ENCODE measurements around the gene TNS3. TPM values are rescaled to one million over a fixed set of nuclear protein-coding genes. Genes with fewer than 3 reads are reported as not detected.
A peak's percentile ranks its signal among the peaks of the same experiment; 100 is the strongest.

Gene TNS3
- total RNA-seq, 1 donor from 2014 or later: 168 TPM

DNA sequence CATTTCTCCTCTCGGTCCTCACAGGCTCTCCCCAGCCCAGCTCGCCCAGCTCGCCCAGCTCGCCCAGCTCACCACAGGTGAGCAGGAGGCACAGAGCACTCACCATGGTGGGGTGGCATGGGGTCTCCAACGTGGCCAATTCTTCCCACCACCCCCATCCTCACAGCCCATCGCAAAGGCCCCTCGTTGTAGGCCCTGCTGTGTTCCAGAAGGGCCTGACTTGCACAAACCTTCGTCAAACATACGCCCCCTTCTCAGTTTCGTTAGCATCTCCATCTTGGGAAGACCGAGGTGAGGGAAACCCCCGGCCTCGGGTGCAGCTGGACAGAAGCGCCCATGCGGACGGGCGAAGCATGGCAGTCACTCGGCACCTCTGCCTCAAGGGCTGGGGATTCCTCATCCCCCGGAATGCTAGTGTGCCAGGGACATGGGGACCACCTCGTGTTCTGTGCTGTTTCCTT is 304.6 kb downstream of the TNS3 start:
- Histone ChIP-seq H3K4me1 (no peaks in the 10 kb centered on the region), H3K9me3 (no peaks in the 10 kb centered on the region), H3K4me3 (no peak overlapping the region), H3K36me3 (peaks cover 63% of the 10 kb centered on the region), H3K27ac (no peak overlapping the region), H3K27me3 (no peaks in the 10 kb centered on the region)
- ATAC-seq (no peak), DNase-seq (no peak)
- intact Hi-C loops (cut with DNase I): no loop called here
- TF ChIP-seq, protein P1, sequence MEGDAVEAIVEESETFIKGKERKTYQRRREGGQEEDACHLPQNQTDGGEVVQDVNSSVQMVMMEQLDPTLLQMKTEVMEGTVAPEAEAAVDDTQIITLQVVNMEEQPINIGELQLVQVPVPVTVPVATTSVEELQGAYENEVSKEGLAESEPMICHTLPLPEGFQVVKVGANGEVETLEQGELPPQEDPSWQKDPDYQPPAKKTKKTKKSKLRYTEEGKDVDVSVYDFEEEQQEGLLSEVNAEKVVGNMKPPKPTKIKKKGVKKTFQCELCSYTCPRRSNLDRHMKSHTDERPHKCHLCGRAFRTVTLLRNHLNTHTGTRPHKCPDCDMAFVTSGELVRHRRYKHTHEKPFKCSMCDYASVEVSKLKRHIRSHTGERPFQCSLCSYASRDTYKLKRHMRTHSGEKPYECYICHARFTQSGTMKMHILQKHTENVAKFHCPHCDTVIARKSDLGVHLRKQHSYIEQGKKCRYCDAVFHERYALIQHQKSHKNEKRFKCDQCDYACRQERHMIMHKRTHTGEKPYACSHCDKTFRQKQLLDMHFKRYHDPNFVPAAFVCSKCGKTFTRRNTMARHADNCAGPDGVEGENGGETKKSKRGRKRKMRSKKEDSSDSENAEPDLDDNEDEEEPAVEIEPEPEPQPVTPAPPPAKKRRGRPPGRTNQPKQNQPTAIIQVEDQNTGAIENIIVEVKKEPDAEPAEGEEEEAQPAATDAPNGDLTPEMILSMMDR (IDR thresholded peaks at IDR 0.05): no peak

DNA sequence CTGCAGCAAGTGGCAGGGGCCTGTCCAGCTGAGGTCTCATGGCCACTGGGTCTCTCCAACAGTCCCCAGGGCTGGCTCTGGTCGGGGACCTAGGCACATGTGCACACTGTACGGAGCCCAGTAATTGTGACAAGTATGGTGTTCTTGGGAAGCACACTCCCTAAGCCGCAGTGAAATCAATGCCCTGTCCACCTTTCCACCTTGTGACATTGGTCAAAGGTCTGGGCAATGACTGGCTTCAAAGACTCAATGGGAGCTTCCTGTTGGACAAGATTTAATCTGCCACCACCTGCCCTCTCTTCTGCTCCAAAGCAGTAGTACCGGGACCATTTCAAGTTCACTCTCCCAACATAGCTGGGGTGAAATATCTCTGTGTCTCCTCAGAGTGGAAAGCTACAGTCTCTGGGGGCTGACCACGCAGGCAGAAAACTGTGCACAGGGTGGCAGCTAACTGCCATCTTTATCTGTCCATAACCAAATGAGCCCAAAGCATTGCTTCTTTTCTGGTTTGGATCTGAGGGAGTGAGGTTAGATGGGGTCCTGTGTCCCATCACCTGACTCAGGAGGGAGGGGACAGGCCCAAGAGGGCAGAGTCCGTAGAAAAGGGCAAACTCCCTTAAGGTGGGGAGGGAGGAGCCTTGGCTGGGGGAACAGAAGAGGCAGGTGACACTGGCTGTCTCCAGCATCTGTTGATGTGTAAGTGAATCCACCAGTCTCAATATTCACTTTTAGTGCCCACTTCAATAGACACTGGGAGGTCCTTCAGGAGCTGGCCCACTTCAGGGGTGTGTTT is 307.7 kb downstream of the TNS3 start:
- no peak overlapping the region for H3K4me3 ChIP-seq
- intact Hi-C loops (cut with DNase I): loop anchor here (5.0 kb wide), 1 partner anchor 548 kb away; no protein-coding TSS in a partner anchor
- ATAC-seq (peak; percentile 21), DNase-seq (no peak)
- no peaks in the 10 kb centered on the region for H3K9me3 ChIP-seq
- no peaks in the 10 kb centered on the region for H3K4me1 ChIP-seq
- no peaks in the 10 kb centered on the region for H3K27me3 ChIP-seq
- TF ChIP-seq, protein P1 (IDR thresholded peaks at IDR 0.05): no peak
- no peak overlapping the region for H3K27ac ChIP-seq
- H3K36me3 ChIP-seq: peaks cover 35% of the 10 kb centered on the region

DNA sequence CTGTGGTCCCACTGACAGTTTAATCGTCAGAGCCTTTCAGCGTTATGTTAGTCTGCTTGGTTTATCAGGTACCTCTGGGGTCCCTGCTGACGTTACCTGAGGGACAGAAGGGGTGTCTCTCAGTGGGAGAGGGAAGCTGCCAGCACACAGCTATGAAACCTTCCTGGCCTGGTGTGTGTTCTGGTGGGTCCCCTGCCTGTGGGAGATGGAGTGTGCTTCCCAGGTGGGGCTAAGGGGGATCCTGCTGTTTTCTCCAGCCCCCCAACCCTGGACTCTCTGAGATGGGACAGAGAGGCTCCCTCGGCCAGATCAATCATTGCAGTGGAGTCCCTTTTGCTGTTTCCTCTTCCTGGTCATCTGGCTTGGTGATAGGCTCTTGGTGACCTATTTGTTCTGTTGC is 308.8 kb downstream of the TNS3 start:
- intact Hi-C loops (cut with DNase I): loop anchor here (5.0 kb wide), 1 partner anchor 549 kb away; no protein-coding TSS in a partner anchor
- TF ChIP-seq, protein P1 (IDR thresholded peaks at IDR 0.05): no peak
- peaks cover 26% of the 10 kb centered on the region for H3K36me3 ChIP-seq
- ATAC-seq (no peak), DNase-seq (no peak)
- no peaks in the 10 kb centered on the region for H3K27me3 ChIP-seq
- H3K4me1 ChIP-seq: no peaks in the 10 kb centered on the region
- H3K9me3 ChIP-seq: no peaks in the 10 kb centered on the region
- no peak overlapping the region for H3K27ac ChIP-seq
- H3K4me3 ChIP-seq: no peak overlapping the region

DNA sequence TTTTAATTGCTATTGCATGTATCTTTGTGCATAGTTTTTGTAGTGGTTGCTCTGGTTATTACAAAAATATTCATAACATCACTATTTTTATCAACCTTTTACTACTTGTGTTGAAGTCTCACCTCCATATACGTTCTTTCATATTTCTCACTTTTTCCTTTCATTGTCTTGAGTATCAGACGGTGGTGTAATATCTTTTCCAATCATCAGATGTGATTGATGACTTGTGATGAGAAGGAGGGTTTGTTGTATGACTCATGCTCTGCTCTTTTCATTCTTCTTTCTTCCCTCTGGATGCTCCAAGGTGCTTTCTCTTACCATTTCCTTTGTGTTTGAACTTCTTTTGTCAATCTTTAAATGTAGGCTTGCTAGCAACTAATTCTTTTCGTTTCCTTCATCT is 310.2 kb downstream of the TNS3 start:
- Histone ChIP-seq H3K27ac (no peak overlapping the region), H3K27me3 (no peaks in the 10 kb centered on the region), H3K36me3 (peaks cover 12% of the 10 kb centered on the region), H3K4me1 (peaks cover under 1% of the 10 kb centered on the region), H3K4me3 (no peak overlapping the region), H3K9me3 (no peaks in the 10 kb centered on the region)
- DNase-seq: no peak
- intact Hi-C loops (cut with DNase I): loop anchor here (5.0 kb wide), 1 partner anchor 551 kb away; no protein-coding TSS in a partner anchor
- ATAC-seq: no peak
- TF ChIP-seq, protein P1 (IDR thresholded peaks at IDR 0.05): no peak

DNA sequence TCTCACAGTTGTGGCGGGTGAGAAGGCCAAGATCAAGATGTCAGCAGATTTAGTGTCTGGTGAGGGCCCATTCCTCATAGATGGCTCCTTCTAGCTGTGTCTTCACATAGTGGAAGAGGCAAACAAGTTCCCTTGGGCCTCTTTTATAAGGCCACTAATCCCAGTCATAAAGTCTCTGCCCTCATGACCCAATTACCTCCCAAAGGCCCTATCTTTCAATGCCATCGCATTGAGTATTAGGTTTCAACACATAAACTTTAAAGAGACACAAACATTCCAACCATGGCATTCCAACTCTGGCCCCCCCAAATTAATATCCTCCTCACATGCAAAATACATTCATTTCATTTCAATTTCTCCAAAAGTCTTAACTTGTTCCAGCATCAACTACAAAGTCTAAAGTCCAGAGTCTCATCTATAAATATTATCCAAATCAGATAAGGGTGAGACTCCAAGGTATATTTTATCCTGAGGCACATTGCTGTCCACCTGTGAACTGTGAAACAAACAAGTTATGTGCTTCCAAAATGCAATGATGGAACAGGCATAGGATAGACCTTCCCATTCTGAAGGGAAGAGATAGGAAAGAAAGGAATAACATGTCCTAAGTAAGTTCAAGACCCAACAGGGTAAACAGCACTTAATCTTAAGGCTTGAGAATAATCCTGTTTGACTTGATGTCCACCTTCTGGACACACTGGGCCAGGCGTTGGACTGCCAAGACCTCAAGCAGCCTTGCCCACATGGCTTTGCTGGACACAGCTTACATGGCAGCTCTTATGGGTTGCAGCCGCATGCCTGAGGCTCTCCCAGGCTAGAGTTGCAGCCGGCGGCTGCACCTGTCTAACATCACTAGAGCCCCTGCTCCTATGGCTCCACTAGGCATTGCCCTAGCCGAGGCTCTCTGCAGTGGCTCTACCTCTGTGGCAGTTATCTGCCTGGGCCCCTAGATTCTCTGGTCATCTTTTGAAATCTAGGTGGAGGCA is 312.8 kb downstream of the TNS3 start:
- DNase-seq (peak; percentile 49), ATAC-seq (no peak)
- TF ChIP-seq, protein P1 (IDR thresholded peaks at IDR 0.05): no peak
- Histone ChIP-seq H3K4me3 (no peak overlapping the region), H3K9me3 (no peaks in the 10 kb centered on the region), H3K36me3 (no peaks in the 10 kb centered on the region), H3K27ac (no peak overlapping the region), H3K27me3 (no peaks in the 10 kb centered on the region), H3K4me1 (peaks cover 6% of the 10 kb centered on the region)
- intact Hi-C loops (cut with DNase I): no loop called here
